ENCODE data around the gene STAC2. TPM values are rescaled to one million over a fixed set of nuclear protein-coding genes. Genes with fewer than 3 reads are reported as not detected.
"Not testable (repeated sequence)": the region's sequence is repeated elsewhere in the genome, so short reads cannot be mapped to it uniquely, and the experiment has no call there.

STAC2 gene
- total RNA-seq, 4 donors from 2014 or later: 0.18 to 0.19 TPM; not detected in 2

GRCh38 chr17:39169518-39169917 lies 56.2 kb downstream of the STAC2 start:
- Histone ChIP-seq H3K4me1 (peaks cover 13 to 48% (median 22%) of the 10 kb centered on the region in 3 donors), H3K27me3 (peaks cover 0 to 16% (median 0%) of the 10 kb centered on the region in 4 donors), H3K9me3 (no peaks in the 10 kb centered on the region), H3K36me3 (no peaks in the 10 kb centered on the region), H3K4me3 (no peak overlapping the region), H3K27ac (no peak overlapping the region)
- intact Hi-C loops (cut with DNase I): no loop called here
- DNase-seq: no peak
- no peak for TF ChIP-seq POLR2A (IDR thresholded peaks at IDR 0.05)
- no peak for TF ChIP-seq CTCF (IDR thresholded peaks at IDR 0.05)
- 78 to 80% methylated on average over 3 of the region's 3 CpGs for WGBS, 2 donors

- peaks cover 0 to 16% (median 0%) of the 10 kb centered on the region in 4 donors for H3K27me3 ChIP-seq
- intact Hi-C loops (cut with DNase I): no loop called here
- 74 to 86% methylated on average over 12 to 14 of the region's 14 CpGs for WGBS, 2 donors
Measured at GRCh38 chr17:39169101-39169500, 56.6 kb downstream of the STAC2 start.

GRCh38 chr17:39168503-39168902 lies 57.2 kb downstream of the STAC2 start:
- peaks cover 15 to 50% (median 31%) of the 10 kb centered on the region in 3 donors for H3K4me1 ChIP-seq
- intact Hi-C loops (cut with DNase I); DNase-seq; H3K9me3 ChIP-seq; H3K4me3 ChIP-seq; H3K36me3 ChIP-seq; H3K27ac ChIP-seq: not testable (repeated sequence)
- WGBS, 2 donors: 92 to 96% methylated on average over 8 of the region's 10 CpGs
- H3K27me3 ChIP-seq: peaks cover 0 to 16% (median 0%) of the 10 kb centered on the region in 4 donors

More at GRCh38 chr17:39169101-39169500, 56.6 kb downstream of the STAC2 start:
- TF ChIP-seq POLR2A (IDR thresholded peaks at IDR 0.05) (no peak), CTCF (IDR thresholded peaks at IDR 0.05) (no peak)
- Histone ChIP-seq H3K27ac (no peak overlapping the region), H3K9me3 (no peaks in the 10 kb centered on the region), H3K36me3 (no peaks in the 10 kb centered on the region), H3K4me1 (peaks cover 15 to 48% (median 27%) of the 10 kb centered on the region in 3 donors), H3K4me3 (no peak overlapping the region)
- DNase-seq: no peak

- Histone ChIP-seq H3K27me3 (peaks cover 0 to 16% (median 0%) of the 10 kb centered on the region in 4 donors), H3K36me3 (no peaks in the 10 kb centered on the region), H3K9me3 (no peaks in the 10 kb centered on the region), H3K27ac (no peak overlapping the region), H3K4me3 (no peak overlapping the region), H3K4me1 (peaks cover 15 to 50% (median 31%) of the 10 kb centered on the region in 3 donors)
- WGBS, 2 donors: 13 to 45% methylated on average over 2 of the region's 2 CpGs
- TF ChIP-seq CTCF (IDR thresholded peaks at IDR 0.05): no peak
- TF ChIP-seq POLR2A (IDR thresholded peaks at IDR 0.05): no peak
- intact Hi-C loops (cut with DNase I): no loop called here
- DNase-seq: no peak
Measured at GRCh38 chr17:39167476-39167875, 58.3 kb downstream of the STAC2 start.

- intact Hi-C loops (cut with DNase I): no loop called here
- peaks cover 15 to 42% (median 31%) of the 10 kb centered on the region in 3 donors for H3K4me1 ChIP-seq
Measured at GRCh38 chr17:39166437-39167335, 59.1 kb downstream of the STAC2 start.

More at GRCh38 chr17:39166437-39167335, 59.1 kb downstream of the STAC2 start:
- Histone ChIP-seq H3K36me3 (no peaks in the 10 kb centered on the region), H3K27ac (peak overlapping the region in 1 of 4 donors; percentile 5), H3K4me3 (no peak overlapping the region), H3K9me3 (no peaks in the 10 kb centered on the region), H3K27me3 (peaks cover 0 to 16% (median 0%) of the 10 kb centered on the region in 4 donors)
- TF ChIP-seq POLR2A (IDR thresholded peaks at IDR 0.05) (no peak), CTCF (IDR thresholded peaks at IDR 0.05) (no peak)
- WGBS, 2 donors: 25 to 46% methylated on average over 5 to 6 of the region's 7 CpGs
- no peak for DNase-seq

Data from esophagus squamous epithelium (tissue), 5 donors.